ENCODE results near the gene LRP1B. TPM values are rescaled to one million over a fixed set of nuclear protein-coding genes. Genes with fewer than 3 reads are reported as not detected.

LRP1B gene
- total RNA-seq, 6 experiments from 2014 or later, result 0.06 to 1.7 (median 0.15) TPM; not detected in 1

DNA sequence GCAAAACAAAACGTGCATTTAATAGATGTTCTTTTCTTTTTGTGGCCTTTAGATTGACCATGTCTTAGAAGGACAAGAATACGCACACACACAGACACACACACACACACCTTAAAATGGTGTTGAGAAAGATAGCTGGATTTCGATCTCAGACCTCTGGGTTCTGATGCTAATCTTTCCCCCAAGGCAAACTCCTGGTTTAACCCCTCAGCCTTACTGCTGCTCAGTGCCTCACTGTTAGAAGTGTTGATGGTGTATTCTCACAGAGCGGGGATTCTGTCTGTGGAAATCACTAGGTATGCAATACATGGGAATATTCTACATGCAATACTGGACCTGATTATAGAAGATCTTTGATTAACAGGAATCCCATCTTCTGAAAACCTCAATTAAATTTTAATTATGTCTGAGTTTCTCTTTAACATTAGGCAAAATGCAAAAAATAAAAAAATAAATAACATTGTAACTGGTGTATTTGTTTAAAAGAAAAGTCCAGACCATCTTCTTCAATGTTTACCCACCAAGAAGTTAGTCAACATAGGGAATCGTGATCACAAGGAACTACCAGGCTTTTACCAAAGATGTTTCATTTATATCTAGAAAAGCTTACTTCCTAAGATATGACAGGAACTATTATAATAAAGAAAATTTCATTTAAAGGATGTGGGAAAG, 613.5 kb downstream of the LRP1B start:
- no peaks in the 10 kb centered on the region for H3K27me3 ChIP-seq
- H3K27ac ChIP-seq, result no peak overlapping the region
- no peaks in the 10 kb centered on the region for H3K36me3 ChIP-seq
- no peaks in the 10 kb centered on the region for H3K9me3 ChIP-seq
- TF ChIP-seq POLR2A (IDR thresholded peaks at IDR 0.05), result no peak
- TF ChIP-seq, protein P1, sequence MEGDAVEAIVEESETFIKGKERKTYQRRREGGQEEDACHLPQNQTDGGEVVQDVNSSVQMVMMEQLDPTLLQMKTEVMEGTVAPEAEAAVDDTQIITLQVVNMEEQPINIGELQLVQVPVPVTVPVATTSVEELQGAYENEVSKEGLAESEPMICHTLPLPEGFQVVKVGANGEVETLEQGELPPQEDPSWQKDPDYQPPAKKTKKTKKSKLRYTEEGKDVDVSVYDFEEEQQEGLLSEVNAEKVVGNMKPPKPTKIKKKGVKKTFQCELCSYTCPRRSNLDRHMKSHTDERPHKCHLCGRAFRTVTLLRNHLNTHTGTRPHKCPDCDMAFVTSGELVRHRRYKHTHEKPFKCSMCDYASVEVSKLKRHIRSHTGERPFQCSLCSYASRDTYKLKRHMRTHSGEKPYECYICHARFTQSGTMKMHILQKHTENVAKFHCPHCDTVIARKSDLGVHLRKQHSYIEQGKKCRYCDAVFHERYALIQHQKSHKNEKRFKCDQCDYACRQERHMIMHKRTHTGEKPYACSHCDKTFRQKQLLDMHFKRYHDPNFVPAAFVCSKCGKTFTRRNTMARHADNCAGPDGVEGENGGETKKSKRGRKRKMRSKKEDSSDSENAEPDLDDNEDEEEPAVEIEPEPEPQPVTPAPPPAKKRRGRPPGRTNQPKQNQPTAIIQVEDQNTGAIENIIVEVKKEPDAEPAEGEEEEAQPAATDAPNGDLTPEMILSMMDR (IDR thresholded peaks at IDR 0.05), result no peak
- H3K4me3 ChIP-seq, result no peak overlapping the region
- intact Hi-C loops (cut with DNase I), result no loop called here
- WGBS (ENCODE audit: insufficient coverage, low coverage, low lambda C conversion rate, missing lambda C conversion rate), result 39% methylated on average over 4 of the region's 5 CpGs
- no peaks in the 10 kb centered on the region for H3K4me1 ChIP-seq
- no peak for DNase-seq
- peak in 2 of 4 donors; percentile 17 to 25 for ATAC-seq

DNA sequence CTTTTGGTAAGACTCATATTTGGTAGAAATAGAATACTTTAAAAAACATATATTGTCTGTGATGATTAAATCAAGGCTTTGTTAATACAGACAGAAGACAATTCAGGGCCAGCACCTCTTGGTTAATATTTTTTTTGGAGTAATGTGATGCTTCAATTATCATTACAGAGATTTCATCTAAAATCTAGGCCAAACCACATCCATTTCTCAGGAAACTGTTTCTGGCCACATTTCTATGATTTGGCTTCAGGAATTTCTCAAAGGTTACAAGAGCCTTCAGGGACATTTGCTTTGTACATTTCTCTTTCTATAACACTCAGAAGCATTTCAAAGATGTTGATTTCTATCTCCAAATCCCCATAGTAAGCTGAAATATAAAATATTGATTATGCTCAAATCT, 614.9 kb downstream of the LRP1B start:
- Histone ChIP-seq H3K4me3 (no peak overlapping the region), H3K27ac (no peak overlapping the region), H3K4me1 (no peaks in the 10 kb centered on the region), H3K27me3 (no peaks in the 10 kb centered on the region), H3K36me3 (no peaks in the 10 kb centered on the region), H3K9me3 (no peaks in the 10 kb centered on the region)
- TF ChIP-seq POLR2A (IDR thresholded peaks at IDR 0.05), result no peak
- TF ChIP-seq, protein P1 (IDR thresholded peaks at IDR 0.05), result no peak
- no peak for DNase-seq
- no peak for ATAC-seq
- intact Hi-C loops (cut with DNase I), result no loop called here

DNA sequence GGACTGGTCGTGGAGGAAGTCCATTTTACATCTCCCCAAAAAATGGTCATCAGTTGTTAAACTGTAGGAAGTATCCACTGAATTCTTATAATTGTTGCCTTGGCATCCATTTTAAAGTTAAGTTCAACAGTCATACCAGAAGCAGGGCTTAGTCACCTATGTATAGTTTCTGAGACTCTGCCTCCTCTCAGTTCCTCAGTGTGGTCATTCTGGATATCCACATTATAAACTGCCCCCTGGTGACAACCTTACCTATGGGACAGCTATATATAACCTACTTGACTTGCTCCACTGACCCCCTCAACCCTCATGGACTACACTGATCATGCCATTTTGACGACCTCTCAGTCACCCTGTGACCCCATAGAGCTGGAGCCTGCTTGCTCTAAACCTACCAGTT, 617.0 kb downstream of the LRP1B start:
- DNase-seq, result no peak
- no peak for ATAC-seq
- H3K4me1 ChIP-seq, result no peaks in the 10 kb centered on the region
- no peak overlapping the region for H3K27ac ChIP-seq
- intact Hi-C loops (cut with DNase I), result no loop called here
- no peaks in the 10 kb centered on the region for H3K36me3 ChIP-seq
- no peak overlapping the region for H3K4me3 ChIP-seq
- 33% methylated on average over 2 of the region's 2 CpGs for WGBS (ENCODE audit: insufficient coverage, low coverage, low lambda C conversion rate, missing lambda C conversion rate)
- TF ChIP-seq POLR2A (IDR thresholded peaks at IDR 0.05), result no peak
- no peaks in the 10 kb centered on the region for H3K9me3 ChIP-seq
- no peaks in the 10 kb centered on the region for H3K27me3 ChIP-seq

DNA sequence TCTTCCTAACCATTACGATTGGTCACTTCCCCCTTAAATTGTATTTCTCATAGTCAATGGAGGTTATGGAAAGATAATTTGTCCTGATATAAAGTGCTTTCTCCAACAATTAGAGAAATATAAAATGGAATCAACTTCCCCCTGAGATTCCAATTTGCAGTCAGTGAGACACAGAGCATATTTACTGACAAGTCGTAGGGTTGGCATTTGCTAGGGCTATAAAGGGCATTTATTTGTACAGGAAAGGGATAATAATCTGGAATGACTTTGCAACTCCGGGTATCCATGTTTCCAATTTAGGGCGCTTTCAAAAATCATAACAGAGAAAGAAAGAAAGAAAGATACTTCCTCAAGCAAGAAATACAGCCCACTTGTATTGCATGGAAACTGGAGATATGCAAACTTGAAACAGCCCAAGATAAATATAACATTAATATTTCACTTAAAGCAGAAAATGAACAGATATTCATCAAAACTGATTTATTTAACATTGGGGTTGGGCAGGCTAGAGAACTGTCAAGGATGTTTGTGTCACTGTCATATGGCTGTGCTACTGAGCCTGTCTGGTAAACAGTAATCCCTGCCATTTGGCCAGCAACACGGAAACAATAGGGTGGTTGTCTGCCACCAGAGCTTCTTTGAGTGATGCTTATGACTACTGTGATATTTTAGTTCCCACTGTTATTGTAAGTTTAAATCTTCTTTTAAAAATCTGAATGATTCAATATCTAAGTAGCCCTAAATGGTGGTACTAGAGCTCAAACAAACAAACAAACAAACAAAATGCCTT, 621.8 kb downstream of the LRP1B start:
- intact Hi-C loops (cut with DNase I), result no loop called here
- Histone ChIP-seq H3K36me3 (no peaks in the 10 kb centered on the region), H3K27ac (no peak overlapping the region), H3K4me1 (no peaks in the 10 kb centered on the region), H3K27me3 (no peaks in the 10 kb centered on the region), H3K9me3 (no peaks in the 10 kb centered on the region), H3K4me3 (no peak overlapping the region)
- no peak for ATAC-seq
- DNase-seq, result no peak
- 32% methylated on average over 5 of the region's 5 CpGs for WGBS (ENCODE audit: insufficient coverage, low coverage, low lambda C conversion rate, missing lambda C conversion rate)
- TF ChIP-seq, protein P1 (IDR thresholded peaks at IDR 0.05), result no peak

DNA sequence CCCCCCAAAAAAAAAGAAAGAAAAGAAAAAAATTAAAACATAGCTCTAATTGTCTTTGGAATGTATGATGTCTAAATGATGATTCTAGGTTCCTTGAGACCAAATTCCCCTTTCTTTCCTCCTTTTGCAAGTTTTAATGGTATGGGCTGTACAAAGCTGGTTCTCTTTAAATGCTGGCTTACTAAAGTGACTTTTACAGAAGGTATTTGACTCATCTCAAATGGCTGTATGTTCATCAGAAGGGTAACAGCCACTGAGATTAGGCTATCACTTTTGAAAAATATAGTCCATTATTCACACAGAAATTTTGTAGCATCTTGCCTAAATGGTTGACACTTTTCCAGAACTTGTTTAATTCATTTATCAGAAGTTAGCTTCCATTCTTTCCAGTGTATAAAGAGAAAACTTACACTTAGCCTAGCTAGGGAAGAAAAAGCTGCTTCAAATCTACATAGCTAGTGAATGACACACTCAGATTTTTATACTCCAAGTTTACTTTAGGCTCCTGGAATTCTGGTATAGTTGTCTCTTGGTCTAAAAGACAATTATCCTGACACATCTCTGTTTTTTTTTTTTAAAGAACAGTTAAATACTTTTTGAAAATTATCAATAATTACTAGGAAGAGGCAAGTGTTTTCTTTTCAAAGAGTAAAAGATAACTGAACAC, 622.6 kb downstream of the LRP1B start:
- Histone ChIP-seq H3K9me3 (no peaks in the 10 kb centered on the region), H3K4me1 (no peaks in the 10 kb centered on the region), H3K27ac (no peak overlapping the region), H3K36me3 (no peaks in the 10 kb centered on the region), H3K4me3 (no peak overlapping the region), H3K27me3 (no peaks in the 10 kb centered on the region)
- DNase-seq, result no peak
- ATAC-seq, result no peak
- TF ChIP-seq POLR2A (IDR thresholded peaks at IDR 0.05), result no peak
- TF ChIP-seq, protein P1 (IDR thresholded peaks at IDR 0.05), result no peak
- intact Hi-C loops (cut with DNase I), result no loop called here

All from right lobe of liver (tissue), 6 donors.